GM21447 (cell line): ENCODE data around the gene KCP.

Source experiments
- ATAC-seq: cut with Tn5 transposase; IDR thresholded peaks from one replicate; pipeline ENCODE4 v1.9.1; 2021; ENCODE audit not compliant: unreplicated experiment

KCP gene

GRCh38 chr7:128842674-128843641, 67.6 kb downstream of the KCP start:
- ATAC-seq = no peak

GRCh38 chr7:128841921-128842673, 68.4 kb downstream of the KCP start:
- ATAC-seq = no peak

- ATAC-seq = no peak
These were observed 69.3 kb downstream of the KCP start for GRCh38 chr7:128841171-128841690.

GRCh38 chr7:128840326-128841170, 70.0 kb downstream of the KCP start:
- ATAC-seq = no peak

GRCh38 chr7:128839751-128840177, 70.7 kb downstream of the KCP start:
- no peak for ATAC-seq

GRCh38 chr7:128838981-128839731, 71.4 kb downstream of the KCP start:
- ATAC-seq = no peak

GRCh38 chr7:128838109-128838779, 72.3 kb downstream of the KCP start:
- no peak for ATAC-seq

- ATAC-seq = no peak
These were observed 73.0 kb downstream of the KCP start for GRCh38 chr7:128837521-128837921.

- ATAC-seq = no peak
These were observed 73.7 kb downstream of the KCP start for GRCh38 chr7:128836729-128837348.

GRCh38 chr7:128835790-128836641, 74.5 kb downstream of the KCP start:
- ATAC-seq = no peak

GRCh38 chr7:128835231-128835751, 75.2 kb downstream of the KCP start:
- no peak for ATAC-seq

- no peak for ATAC-seq
These were observed 76.6 kb downstream of the KCP start for GRCh38 chr7:128833946-128834325.

GRCh38 chr7:128833148-128833945, 77.2 kb downstream of the KCP start:
- ATAC-seq = no peak

- no peak for ATAC-seq
These were observed 77.7 kb downstream of the KCP start for GRCh38 chr7:128832880-128833147.

GRCh38 chr7:128831994-128832879, 78.3 kb downstream of the KCP start:
- no peak for ATAC-seq

- no peak for ATAC-seq
These were observed 79.1 kb downstream of the KCP start for GRCh38 chr7:128831178-128831993.
